Thyroid gland (tissue), 4 donors: Measurements from ENCODE around the gene HOXA5.

Experiments used
- CTCF ChIP-seq, 6 experiments: fragments of 200-600 bp in 3 of 6; fragments of 450-650 bp in 3 of 6; sonication (generic) in 3 of 6; IDR thresholded peaks; one replicate each; pipeline ENCODE4 v1.5.1; 2016 to 2019; ENCODE audit warnings: antibody characterized with exemption in 6 of 6, mild to moderate bottlenecking in 2 of 6, inconsistent platforms in 1 of 6, moderate library complexity in 1 of 6
- POLR2A ChIP-seq, 2 donors: fragments of 450-650 bp; IDR thresholded peaks; one replicate each; pipeline ENCODE4 v1.6.1; 2017; ENCODE audit warnings: antibody characterized with exemption in 2 of 2, mild to moderate bottlenecking in 2 of 2, moderate library complexity in 1 of 2

GRCh38 chr7:27091941-27092818 is 51.3 kb downstream of the HOXA5 start:
- no peak for TF ChIP-seq POLR2A (IDR thresholded peaks at IDR 0.05)
- no peak for TF ChIP-seq CTCF (IDR thresholded peaks at IDR 0.05)
